NK-92 (cell line): ENCODE measurements around the gene XRCC3.

Experiments
- DNase-seq: peaks from one replicate; lab custom pipeline; 2025; ENCODE audit not compliant: unreplicated experiment; lab: John Stamatoyannopoulos, UW

XRCC3 gene

GRCh38 chr14:103715052-103716000 lies at the start of gene XRCC3, which contains the start of gene ZFYVE21:
Gene XRCC3, minus strand, starts transcription at chr14:103715451. Its CDS starts 4,364 bp downstream, at chr14:103711087.
Gene ZFYVE21, plus strand, starts transcription at chr14:103715810. Its CDS starts 32 bp downstream, at chr14:103715842.
- peak; percentile 95 for DNase-seq

GRCh38 chr14:103763730-103764488 lies 48.7 kb upstream of the XRCC3 start:
- no peak for DNase-seq

GRCh38 chr14:103762541-103762940 lies 47.3 kb upstream of the XRCC3 start:
- no peak for DNase-seq

GRCh38 chr14:103762036-103762435 lies 46.8 kb upstream of the XRCC3 start:
- no peak for DNase-seq

- no peak for DNase-seq
Measured at GRCh38 chr14:103758059-103758776, 43.0 kb upstream of the XRCC3 start.

GRCh38 chr14:103755060-103755459 lies 39.8 kb upstream of the XRCC3 start:
- no peak for DNase-seq

GRCh38 chr14:103753774-103754173 lies 38.5 kb upstream of the XRCC3 start:
- DNase-seq, result no peak

GRCh38 chr14:103749860-103750259 lies 34.6 kb upstream of the XRCC3 start:
- no peak for DNase-seq

GRCh38 chr14:103749452-103749851 lies 34.2 kb upstream of the XRCC3 start:
- DNase-seq, result no peak

GRCh38 chr14:103748534-103748857 lies 33.2 kb upstream of the XRCC3 start:
- peak; percentile 23 for DNase-seq

- DNase-seq, result no peak
Measured at GRCh38 chr14:103746701-103747100, 31.4 kb upstream of the XRCC3 start.

GRCh38 chr14:103745424-103745823 lies 30.2 kb upstream of the XRCC3 start:
- no peak for DNase-seq

- DNase-seq, result no peak
Measured at GRCh38 chr14:103744621-103745395, 29.6 kb upstream of the XRCC3 start.

GRCh38 chr14:103743691-103744090 lies 28.4 kb upstream of the XRCC3 start:
- DNase-seq, result no peak

- DNase-seq, result no peak
Measured at GRCh38 chr14:103742499-103743255, 27.4 kb upstream of the XRCC3 start.

- no peak for DNase-seq
Measured at GRCh38 chr14:103741876-103742275, 26.6 kb upstream of the XRCC3 start.

GRCh38 chr14:103740991-103741689 lies 25.9 kb upstream of the XRCC3 start:
- DNase-seq, result no peak

GRCh38 chr14:103739793-103740501 lies 24.7 kb upstream of the XRCC3 start:
- no peak for DNase-seq

GRCh38 chr14:103739466-103739792 lies 24.2 kb upstream of the XRCC3 start:
- DNase-seq, result no peak
